A549 (cell line): ENCODE data around the gene ATOH7.

Experiments
- CTCF ChIP-seq: fragments of >200 bp; sonication (Bioruptor Twin); formaldehyde crosslinking; IDR thresholded peaks from 3 replicates; pipeline ENCODE4 v1.5.1; 2016
- EP300 ChIP-seq, 2 experiments: fragments of >200 bp; sonication (Bioruptor Twin); formaldehyde crosslinking; IDR thresholded peaks; 2 replicates in 1 of 2; 3 replicates in 1 of 2; pipeline ENCODE4 v1.6.1; 2016 to 2017
- FOSL2 ChIP-seq, 2 experiments: fragments of 450-650 bp in 1 of 2; fragments of >200 bp in 1 of 2; sonication (Bioruptor Twin) in 1 of 2; formaldehyde crosslinking; IDR thresholded peaks; 2 replicates each; pipeline versions ENCODE4 v1.5.0 to v1.6.1; 2016 to 2020; ENCODE audit warnings: mild to moderate bottlenecking in 1 of 2, moderate library complexity in 1 of 2
- JUN ChIP-seq, 2 experiments: fragments of >200 bp; sonication (Bioruptor Twin); formaldehyde crosslinking; IDR thresholded peaks; 2 replicates in 1 of 2; 3 replicates in 1 of 2; pipeline ENCODE4 v1.6.1; 2016 to 2017
- KDM1A ChIP-seq: fragments of 200-600 bp; sonication (generic); IDR thresholded peaks from 2 replicates; pipeline ENCODE4 v1.6.1; 2016; ENCODE audit warnings: low read depth, mild to moderate bottlenecking
- NFE2L2 ChIP-seq: fragments of 150-350 bp; conservative IDR thresholded peaks from 2 replicates; pipeline ENCODE4 v1.6.1; 2014; ENCODE audit warnings: low read length
- PBX3 ChIP-seq: IDR thresholded peaks from 2 replicates; pipeline ENCODE4 v1.6.1; 2012
- POLR2A ChIP-seq: IDR thresholded peaks from 2 replicates; pipeline ENCODE4 v1.6.1; 2012; ENCODE audit warnings: mild to moderate bottlenecking, low read length
- REST ChIP-seq: fragments of 200-600 bp; sonication (generic); IDR thresholded peaks from 2 replicates; pipeline ENCODE4 v1.6.1; 2016; ENCODE audit warnings: antibody characterized with exemption, mild to moderate bottlenecking, moderate library complexity
- USF2 ChIP-seq: fragments of 450-650 bp; IDR thresholded peaks from 2 replicates; pipeline ENCODE4 v1.6.1; 2014; ENCODE audit warnings: antibody characterized with exemption

GRCh38 chr10:68202960-68203353 lies 29.0 kb downstream of the ATOH7 start:
- TF ChIP-seq PBX3 (no peak), USF2 (no peak), POLR2A (no peak), CTCF (no peak), NFE2L2 (no peak), REST (no peak), FOSL2 (IDR thresholded peaks at IDR 0.05) (no peak), FOSL2 (CRISPR knock-in tag; IDR thresholded peaks at IDR 0.05) (no peak), EP300 (IDR thresholded peaks at IDR 0.05) (no peak), KDM1A (no peak), JUN (IDR thresholded peaks at IDR 0.05) (no peak)
